ENCODE data around the gene SPATA16.
"Not testable (repeated sequence)": the region's sequence is repeated elsewhere in the genome, so short reads cannot be mapped to it uniquely, and the experiment has no call there.

SPATA16 gene

DNA sequence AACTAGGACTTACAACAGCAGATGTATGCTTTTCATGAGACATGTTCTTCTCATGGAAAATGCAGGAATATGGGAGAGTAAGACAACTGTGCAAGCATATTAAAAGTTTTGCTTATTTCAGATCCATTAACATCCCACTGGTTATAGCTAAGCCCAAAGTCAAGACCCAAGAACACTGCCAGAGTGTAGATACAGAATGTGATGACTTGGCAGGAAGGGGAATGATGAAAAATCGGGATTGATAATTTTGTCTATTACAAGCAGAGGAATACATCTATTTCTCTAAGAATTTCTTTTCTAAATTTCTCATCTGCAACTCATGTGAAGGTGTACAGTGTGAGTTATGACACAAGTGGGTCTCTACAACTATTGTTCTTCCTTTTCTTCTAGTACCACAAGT, 76.4 kb downstream of the SPATA16 start:
- no peak for DNase-seq

DNA sequence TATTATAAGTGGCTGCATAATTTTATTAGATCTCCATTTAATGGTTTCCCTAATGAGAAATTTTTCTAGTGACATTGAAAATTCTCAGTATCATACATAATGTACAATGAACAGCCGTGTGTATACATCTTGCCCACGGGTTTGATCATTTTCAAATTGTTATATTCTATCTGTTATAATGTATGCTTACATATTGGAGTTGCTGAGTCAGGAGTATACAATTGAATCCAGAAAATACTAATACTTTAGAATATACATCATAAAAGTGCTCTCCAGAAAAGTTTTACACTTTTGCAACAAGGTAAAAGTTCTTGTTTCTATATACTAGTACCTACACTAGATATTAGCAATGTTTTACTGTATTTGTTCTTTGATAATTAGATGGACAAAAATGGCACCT, 82.8 kb downstream of the SPATA16 start:
- no peak for DNase-seq

DNA sequence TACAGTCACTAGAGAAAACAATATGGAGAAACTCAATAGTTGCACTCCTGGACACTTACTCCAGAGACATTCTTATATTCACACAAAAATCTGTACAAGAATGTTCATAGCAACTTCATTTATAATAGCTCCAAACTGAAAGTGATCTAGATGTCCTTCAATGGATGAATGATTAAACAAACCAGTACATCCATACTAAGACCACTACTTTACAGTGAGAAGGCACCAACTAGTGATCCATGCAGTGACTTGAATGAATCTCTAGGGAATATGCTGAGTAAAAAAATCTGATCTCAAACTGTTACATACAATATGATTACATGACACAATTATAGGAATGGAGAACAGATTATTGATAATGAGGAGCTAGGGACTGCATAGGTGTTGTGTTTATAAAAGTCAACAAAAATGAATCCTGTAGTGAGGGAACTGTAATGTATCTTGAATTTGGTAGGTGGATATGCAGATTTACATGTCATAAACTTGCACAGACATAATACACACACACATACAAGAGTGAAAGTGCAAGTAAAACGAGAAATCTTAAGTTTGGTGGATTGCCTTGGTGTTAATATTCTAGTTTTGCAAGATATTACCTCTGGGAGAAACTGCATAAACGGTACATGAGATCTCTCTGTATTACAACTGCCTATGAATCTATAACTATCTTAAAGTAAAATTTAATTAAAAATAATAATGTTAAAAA, 85.7 kb downstream of the SPATA16 start:
- DNase-seq: no peak

DNA sequence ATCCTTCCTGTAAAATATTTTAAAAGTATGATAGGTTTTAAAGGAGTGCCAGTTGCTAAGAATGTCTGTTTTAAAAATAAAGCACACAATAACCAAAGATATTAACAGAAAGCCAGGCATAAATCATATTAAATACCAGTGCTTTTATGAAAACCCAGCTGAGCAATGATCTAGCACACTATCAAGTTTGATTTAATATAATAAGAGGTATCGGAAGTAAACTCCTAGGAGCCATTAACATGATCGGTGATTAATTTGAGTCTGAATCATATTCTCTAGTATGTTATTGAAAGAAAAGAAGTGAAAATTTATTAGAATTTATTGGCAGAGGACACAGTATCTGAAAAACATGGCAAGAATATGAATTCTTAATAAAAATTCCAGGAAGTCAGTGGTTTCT, 91.7 kb downstream of the SPATA16 start:
- no peak for DNase-seq

DNA sequence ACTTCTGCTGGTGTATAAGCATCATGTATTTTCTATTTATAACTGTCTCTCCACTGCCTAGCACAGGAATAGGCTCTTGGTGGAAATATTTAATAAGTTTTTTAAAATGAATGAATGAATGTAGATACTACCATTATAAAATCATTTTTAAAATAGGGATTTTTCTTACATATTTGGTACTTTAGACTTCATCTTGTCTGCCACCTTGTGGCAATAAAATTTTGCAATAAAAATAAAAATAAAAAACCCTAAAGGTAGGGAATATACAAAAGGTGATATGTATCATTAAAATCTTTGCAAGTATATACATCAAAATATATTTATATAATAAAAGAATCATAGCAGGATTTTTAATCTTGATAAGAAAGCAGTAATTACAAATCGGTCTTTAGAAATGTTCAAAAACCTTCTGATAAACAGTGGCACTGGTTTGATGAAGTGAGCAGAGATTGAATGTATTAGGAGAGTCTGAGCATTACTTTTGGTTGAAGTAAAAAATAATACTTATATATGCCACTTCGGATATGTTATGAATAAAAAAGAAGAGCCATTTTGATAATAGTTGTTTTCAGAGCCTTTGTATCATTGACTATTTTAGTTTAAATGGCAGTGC, 95.2 kb downstream of the SPATA16 start:
- DNase-seq: no peak

DNA sequence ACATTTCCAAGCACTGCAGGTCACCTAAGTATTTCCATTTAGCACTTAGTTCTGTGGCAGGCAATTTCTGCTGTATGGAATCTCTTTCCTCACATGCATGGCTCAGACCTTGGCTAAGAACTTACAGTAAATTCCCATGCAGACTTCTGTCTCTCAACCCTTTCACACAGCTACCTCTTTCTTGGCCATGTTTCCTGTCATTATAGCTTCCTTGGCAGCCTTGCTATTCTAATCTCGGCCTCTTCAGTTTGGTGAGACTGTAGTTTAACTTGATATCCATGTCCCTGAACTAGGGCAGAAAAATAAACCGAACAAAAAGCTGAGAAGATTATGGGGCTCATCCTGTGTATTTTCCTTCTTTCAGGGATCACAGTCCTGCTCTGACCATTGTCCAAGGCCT, 96.0 kb downstream of the SPATA16 start:
- DNase-seq: no peak

DNA sequence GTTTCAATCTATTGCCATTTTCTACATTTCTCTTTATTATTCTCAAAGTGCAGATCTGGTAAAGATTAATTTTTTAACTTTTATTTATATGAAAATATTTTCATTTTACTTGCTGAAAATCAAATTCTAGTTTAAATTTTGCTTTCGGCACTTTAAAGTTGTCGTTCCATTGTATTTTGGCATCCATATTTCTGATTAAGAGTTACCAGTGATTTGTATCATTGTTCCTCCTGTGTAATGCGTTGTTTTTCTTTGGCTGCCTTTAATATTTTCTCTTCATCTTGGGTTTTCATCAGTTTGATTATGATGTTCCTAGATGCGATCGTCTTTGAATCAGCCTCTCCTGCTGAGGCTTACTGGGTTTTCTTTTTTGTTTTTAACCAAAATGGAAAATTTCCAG, 97.3 kb downstream of the SPATA16 start:
- no peak for DNase-seq

DNA sequence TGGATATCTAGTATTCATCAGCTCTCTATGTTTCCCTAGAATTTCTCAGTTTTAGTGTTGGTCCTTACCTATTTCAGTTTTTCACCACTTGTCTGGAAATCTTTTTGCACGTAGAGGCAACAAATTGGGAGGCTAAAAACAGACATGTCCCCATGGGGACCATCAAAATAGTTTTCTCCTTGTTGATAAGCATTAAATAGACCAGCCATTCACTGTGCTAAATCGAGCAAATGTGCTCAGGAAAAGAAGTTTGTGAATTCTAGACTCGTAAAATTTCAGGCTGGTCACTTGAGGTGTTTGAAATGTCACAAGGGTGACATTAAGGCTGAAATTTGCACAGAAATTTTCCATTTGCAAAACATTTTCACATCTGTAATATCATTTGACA, 102.6 kb downstream of the SPATA16 start:
- no peak for DNase-seq

DNA sequence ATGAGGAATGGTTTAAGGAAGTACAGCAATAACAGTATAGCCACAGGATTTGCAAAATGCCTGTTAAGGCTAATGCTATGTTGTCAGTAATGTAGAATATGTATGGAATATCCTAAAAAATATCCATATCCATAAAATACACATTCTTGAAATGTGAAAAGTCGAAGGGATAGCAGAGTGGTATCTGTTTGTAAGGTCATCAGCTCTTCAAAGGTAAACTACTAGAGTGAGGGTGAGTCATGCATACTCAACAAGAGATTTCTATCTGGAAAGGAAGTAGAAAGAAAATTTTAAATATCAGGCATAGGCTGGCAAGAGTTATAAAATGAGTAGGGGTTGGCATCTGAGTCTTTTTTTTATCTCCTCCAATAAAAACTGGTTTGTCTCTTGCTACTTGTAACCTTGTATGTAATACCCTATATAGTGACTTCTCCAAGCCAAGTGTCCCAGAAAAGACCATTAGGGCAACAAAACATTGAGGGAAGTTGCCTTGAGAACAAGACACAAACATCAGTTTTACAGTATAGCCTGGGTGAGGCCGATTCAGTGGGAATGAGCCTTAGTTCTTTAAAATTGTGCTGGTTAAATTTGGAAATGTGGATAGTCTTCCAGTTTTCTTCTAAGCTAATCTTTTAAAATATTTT, 103.1 kb downstream of the SPATA16 start:
- DNase-seq: no peak

DNA sequence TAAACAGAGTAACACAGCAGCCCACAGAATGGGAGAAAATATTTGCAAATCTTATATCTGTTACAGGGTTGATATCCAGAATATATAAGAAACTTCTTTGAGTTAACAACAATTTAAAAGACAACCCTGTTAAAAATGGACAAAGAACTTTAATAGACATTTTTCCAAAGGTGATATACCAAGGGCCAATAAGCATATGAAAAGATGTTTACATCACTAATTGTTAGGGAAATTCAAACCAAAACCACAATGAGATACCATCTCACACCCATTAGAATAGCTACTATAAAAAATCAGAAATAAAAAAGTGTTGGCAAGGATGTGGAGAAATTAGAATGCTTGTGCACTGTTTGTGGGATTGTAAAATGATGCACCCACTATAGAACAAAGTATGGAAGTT, 110.8 kb downstream of the SPATA16 start:
- no peak for DNase-seq

DNA sequence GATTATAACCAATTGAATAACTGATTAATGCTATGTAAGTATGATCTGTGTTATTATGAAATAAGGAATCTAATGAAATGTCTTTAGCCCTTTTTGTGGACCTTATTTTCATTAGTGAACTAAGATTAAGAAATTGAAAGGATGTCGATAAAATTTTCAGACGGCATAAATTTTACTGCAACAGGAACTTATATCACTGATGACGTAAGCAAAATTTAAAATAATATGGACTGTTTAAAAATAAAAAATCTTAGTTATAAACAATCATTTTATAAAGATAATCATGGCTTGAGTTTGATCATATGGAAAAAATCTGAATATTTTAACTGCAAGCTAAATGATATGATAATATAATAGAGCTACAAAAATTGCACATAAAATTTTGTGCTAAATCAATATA, 112.7 kb downstream of the SPATA16 start:
- DNase-seq: no peak

DNA sequence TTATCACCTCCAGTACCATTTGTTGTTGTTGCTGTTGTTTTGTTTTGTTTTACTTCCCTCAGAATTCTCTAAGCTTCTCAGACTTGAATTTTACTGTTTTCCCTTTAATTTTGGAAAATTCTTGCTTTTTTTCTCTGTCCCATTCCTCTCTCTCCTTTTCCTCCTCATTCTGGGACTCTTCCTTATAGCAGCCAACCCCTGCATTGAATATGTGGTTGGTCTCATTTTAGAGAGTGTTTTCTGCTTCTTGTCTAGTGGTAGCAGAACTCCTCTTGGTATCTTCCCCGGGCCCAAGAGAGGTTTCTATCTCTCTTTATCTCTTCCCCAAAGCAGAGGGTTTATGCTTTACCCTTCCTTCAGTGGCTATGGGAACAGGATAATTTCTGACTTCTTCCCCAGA, 113.6 kb downstream of the SPATA16 start:
- DNase-seq: no peak

DNA sequence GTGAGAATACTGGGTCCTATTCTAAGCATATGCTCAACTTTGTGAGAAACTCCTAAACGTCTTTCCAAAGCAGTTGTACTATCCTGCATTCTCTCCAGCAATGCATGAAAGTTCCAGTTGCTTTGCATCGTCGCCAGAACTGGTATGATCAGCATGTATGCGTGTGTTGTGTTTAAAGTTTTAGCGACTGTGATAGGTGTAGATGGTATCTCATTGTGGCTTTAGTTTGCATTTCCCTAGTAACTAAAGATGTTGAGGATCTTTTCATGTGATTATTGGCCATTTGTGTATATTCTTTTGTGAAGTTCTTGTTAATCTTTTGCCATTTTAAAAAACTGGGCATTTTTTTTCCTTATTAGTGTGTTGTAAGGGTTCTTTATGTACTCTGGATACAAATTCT, 115.1 kb downstream of the SPATA16 start:
- no peak for DNase-seq

DNA sequence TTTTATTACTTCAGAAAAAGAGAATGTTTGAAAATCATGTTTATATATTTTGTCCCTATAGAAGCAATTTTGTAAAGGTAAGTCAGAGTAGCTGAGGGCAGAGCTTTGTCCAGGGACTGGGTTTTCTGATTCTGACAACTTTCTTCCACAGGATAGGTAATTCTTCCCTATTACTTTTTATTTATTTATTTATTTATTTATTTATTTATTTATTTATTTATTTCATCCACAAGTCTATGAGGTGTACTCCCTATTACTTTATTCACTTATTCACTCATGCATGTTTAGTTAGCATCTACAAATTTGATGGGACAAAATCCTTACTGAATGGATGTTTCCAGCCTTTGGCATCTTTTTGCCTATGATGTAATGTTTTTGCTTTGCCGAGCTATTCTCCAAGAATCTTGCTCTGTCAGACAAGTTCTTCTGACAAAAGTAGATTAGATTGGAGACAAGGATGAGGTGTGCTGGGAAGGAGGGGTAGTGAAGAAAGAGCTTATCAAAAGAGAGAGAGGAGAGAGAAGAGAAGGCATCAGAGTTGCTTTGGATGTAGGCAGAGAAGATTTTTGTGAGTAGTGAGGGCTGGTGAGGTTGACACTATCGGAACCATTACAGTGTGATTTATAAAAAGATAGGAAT, 119.4 kb downstream of the SPATA16 start:
- DNase-seq: no peak

DNA sequence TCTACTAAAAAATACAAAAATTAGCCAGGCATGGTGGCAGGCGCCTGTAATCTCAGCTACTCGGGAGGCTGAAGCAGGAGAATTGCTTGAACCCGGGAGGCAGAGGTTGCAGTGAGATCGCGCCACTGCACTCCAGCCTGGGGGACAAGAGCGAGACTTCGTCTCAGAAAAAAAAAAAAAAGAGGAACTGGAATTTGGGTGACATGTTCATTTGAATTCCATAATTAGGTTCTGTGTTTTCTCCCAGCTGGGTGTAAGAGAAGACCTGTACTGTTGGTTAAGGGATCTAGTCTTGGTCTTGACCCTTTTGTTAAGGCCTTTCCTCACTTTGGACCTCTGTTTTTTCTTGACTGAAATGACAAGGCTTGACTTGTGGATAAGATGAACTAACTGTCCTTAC, 120.9 kb downstream of the SPATA16 start:
- DNase-seq: not testable (repeated sequence)

DNA sequence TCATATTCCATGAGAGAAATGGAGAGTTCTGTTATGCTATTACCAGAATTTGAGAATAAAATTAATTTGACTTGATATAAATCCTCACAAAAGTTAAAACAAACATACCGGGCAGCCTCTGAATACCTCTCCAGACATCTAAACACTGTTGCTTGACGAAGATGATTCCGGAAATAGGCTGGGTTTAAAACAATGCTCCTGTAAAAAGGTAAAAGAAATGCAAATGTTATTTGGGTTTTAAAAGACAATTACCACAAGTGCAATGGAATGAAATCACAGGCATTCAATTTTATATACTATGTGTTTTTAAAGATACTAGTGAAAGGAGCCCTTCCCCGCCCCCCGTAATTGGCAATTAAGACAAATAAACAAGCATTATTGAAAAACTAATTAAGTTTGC, 121.7 kb downstream of the SPATA16 start:
- no peak for DNase-seq

DNA sequence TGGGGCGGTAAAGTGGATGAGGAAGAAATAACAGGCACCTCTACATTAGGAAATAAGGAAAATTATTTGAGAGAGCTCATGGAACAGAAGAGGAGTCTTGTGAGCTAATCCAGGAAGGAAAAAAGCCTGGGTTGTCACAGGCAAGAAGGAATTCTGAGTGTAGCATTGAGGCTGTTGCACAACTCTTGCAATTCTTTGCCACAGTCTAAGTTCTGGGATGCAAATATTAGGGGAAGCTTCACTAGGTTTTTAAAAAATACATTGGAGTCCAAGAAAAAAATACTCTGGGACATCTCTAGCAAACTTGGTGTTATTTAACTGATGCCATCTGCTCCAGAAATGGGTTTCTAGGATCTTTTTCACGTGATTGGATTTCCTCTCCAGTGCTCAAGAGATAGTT, 122.3 kb downstream of the SPATA16 start:
- DNase-seq: no peak

DNA sequence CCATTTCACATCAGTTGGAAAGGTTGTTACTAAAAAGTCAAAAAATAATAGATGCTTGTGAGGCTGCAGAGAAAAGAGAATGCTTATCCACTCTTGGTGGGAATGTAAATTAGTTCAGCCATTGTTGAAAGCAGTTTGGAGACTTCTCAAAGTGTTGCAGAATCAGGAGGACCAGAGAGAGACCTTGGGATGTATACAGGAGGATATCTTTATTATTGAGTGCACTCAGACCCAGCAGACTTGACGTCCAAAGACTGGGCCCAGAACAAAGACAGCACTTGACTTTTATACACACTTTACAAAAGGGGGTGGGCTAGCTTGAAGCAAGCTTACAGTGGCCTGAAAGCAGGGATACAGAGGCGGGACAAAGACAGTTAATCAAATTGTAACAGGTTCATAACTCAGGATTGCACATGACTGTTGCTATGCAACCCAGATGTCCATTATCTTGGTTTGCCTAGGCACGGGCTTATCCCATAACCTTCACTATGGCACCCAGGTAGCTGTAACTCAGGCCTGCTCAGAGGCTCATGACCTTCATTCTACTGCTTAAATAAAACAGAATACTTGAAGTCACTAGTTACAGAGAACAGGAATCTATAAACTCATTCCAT, 127.7 kb downstream of the SPATA16 start:
- DNase-seq: no peak

DNA sequence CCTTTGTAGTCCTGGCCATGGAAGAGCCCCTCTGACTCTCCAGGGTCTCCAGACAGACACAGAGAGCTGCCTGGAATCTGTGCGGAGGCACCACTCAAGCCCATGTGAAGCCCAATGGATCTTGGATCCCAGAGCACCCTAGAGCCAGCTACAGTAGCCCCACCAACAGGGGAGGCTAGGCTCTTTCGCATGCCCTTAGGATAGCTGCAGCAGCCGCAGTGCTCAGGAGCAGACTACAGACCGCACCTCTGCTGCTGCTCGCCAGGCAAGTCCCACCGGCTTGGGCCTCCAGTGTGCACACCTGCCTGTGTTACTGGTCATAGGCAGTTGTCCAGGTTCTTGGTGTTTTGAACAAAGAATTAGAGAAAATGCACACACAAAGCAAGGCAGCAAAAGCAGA, 131.6 kb downstream of the SPATA16 start:
- no peak for DNase-seq

DNA sequence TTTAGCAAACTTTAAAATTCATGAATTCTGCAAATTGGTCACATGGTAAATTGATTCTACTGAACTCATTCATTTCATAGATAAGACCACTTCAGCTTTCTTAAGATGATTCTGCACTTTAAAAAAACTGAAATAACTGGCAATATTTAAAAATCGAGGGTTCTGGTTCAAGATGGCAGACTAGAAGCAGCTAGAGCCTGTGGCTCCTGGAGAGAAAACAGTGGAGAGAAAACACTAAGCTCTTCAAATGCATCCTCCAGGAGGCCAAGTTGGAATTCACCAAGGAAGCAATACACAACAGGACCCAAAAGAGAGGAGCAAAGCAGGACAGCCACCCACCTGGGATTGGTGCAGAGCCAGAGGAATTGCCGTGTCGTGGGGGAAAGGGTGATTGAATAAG, 132.1 kb downstream of the SPATA16 start:
- DNase-seq: no peak

DNA sequence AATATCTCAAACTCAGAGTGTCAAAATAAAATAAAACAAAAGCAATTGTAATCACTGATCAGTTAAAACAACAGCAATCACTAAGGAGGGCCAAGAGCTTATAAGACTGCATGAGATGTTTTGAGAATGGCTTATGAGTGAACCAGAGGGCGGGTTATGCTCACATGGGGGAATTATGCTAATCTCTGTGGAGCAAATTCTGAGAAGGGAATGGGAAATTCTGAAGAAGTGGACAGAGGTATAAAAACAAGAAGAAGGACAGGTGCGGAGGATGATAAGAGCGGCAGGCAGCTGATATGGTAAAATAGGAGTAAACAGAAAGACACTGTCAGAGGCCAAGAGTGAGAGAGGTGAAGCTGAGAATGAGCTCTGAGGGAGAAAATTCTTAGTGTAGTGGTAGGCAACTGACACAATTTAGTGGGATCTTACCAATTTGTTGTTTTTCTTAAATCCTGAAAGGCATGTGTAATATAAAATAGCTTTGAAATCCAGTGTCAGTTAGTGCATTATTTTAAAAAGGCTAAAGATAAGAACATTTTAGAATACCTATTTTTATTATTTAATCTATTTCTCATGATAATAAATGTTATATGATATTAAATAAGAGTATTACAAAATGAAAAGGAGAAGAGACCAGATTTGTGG, 133.8 kb downstream of the SPATA16 start:
- no peak for DNase-seq

DNA sequence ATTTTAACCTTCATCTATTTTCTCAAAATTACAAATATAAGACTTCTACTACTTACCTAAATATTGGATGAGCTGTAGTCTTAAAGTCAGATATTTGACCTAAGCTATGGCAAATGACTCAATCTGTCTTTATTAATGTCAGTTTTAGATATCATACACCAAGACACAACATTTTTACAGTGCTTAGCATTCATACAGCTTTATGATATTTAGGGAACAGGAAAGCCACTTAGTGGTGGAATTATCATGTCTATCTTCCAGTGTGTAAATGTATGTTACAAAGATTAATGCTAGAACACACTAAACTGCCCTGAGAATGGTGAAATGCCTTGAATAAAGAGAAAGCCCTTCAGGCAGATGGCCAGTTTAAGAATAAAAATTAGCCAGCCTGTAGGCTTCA, 135.0 kb downstream of the SPATA16 start:
- DNase-seq: no peak

DNA sequence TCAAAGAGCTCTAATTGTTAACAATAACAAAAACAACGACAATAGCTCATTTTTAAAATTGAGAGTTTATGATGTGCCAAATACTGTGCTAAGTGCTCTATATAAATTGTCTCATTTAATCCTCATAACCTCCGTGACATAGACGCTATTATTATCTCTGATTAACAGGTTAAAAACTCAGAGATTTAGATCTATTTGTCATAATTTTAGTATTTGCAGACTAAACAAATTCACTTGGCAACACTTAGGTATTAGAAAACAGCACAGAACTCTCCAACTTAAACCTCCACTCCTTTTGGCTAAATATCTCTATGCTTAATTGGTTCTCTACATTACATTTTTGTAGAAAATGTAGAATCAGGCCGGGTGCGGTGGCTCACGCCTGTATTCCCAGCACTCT, 136.4 kb downstream of the SPATA16 start:
- DNase-seq: no peak

Measured in fibroblast of skin of abdomen (primary cell).